ENCODE results near the gene ZNF618.

DNA sequence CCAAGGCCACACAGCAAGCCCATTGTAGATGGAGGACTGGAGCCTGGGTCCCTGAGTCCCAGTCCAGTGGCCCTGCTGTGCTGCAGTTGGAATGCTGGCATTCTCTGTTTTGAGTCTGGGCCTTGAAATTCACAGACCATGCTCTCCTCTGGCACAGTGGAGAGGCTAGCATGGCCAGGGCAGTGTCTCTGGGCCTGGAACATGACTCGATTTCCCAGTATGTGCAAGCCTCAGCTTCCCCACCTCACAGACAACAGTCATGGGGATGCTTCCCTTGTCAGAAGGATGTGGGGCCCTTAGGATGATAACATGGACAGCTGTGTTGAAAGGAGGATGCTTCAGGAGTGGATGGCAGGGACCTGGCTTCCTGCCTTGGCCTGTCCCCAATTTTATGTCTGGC is 110.8 kb downstream of the ZNF618 start:
- TF ChIP-seq, protein P1, sequence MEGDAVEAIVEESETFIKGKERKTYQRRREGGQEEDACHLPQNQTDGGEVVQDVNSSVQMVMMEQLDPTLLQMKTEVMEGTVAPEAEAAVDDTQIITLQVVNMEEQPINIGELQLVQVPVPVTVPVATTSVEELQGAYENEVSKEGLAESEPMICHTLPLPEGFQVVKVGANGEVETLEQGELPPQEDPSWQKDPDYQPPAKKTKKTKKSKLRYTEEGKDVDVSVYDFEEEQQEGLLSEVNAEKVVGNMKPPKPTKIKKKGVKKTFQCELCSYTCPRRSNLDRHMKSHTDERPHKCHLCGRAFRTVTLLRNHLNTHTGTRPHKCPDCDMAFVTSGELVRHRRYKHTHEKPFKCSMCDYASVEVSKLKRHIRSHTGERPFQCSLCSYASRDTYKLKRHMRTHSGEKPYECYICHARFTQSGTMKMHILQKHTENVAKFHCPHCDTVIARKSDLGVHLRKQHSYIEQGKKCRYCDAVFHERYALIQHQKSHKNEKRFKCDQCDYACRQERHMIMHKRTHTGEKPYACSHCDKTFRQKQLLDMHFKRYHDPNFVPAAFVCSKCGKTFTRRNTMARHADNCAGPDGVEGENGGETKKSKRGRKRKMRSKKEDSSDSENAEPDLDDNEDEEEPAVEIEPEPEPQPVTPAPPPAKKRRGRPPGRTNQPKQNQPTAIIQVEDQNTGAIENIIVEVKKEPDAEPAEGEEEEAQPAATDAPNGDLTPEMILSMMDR (IDR thresholded peaks at IDR 0.05) = no peak
- TF ChIP-seq POLR2A (IDR thresholded peaks at IDR 0.05) (no peak), POLR2AphosphoS5 (IDR thresholded peaks at IDR 0.05) (no peak), EP300 (IDR thresholded peaks at IDR 0.05) (no peak)
